ENCODE measurements around the gene PCMT1.

DNA sequence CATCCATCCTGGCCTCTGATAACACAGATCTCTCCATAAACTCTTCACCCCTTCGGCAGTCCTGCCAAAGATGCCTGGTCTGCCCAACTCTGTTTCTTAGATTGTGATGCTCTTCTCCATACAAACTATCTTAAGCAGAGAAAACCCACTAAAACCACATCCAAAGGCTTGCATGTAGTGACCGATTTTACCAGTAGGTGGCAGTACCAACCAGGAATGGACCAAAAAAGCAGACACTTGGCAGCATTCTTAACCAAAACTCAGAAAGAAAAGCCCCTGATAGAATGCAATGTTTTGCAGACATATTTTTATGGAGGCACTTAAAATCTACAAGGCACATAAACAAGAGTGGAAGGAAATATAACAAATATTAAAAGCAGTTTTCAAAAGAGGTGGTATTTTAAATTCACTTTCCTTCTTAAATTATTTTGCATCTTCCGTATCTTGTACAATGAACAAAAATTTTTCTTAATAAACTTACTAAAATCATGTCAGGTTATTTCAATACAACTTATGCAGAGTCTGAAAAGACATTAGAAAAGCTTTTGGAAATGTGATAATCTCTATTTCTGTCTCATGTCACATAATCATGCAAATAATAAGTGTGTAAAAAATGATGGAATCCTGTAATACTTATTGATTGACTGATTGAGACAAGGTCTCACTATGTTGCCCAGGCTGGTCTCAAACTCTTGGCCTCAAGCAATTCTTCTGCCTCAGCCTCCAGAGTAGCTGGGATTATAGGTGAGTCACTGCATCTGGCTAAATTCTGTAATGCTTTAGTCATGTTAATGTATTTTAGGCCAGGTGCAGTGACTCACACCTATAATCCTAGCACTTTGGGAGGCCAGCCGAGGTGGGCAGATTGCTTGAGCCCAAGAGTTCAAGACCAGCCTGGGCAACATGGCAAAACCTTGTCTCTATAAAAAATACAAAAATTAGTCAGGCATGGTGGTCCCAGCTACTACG is 85.3 kb downstream of the PCMT1 start:
- TF ChIP-seq, protein P1, sequence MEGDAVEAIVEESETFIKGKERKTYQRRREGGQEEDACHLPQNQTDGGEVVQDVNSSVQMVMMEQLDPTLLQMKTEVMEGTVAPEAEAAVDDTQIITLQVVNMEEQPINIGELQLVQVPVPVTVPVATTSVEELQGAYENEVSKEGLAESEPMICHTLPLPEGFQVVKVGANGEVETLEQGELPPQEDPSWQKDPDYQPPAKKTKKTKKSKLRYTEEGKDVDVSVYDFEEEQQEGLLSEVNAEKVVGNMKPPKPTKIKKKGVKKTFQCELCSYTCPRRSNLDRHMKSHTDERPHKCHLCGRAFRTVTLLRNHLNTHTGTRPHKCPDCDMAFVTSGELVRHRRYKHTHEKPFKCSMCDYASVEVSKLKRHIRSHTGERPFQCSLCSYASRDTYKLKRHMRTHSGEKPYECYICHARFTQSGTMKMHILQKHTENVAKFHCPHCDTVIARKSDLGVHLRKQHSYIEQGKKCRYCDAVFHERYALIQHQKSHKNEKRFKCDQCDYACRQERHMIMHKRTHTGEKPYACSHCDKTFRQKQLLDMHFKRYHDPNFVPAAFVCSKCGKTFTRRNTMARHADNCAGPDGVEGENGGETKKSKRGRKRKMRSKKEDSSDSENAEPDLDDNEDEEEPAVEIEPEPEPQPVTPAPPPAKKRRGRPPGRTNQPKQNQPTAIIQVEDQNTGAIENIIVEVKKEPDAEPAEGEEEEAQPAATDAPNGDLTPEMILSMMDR (IDR thresholded peaks at IDR 0.05), result peak; percentile 88 to 95 (median 92)
- no peak for TF ChIP-seq POLR2A (IDR thresholded peaks at IDR 0.05)

Data from adrenal gland (tissue), 5 donors.